OCI-LY1 (cell line): Measurements from ENCODE around the gene SRRD.

Experiments
- H2AFZ ChIP-seq: fragments of 200-600 bp; sonication (generic), shearing (Covaris generic); 2 replicates; pipeline ENCODE4 v1.6.0; 2014; ENCODE audit warnings: antibody characterized with exemption, mild to moderate bottlenecking, low read length
- H3F3A ChIP-seq: fragments of 200-600 bp; sonication (generic), shearing (Covaris generic); 2 replicates; pipeline ENCODE4 v1.6.0; 2014; ENCODE audit warnings: mild to moderate bottlenecking, antibody characterized with exemption, low read length, moderate library complexity; ENCODE audit not compliant: insufficient read depth
- H3K27ac ChIP-seq: fragments of 200-600 bp; sonication (generic); 2 replicates; pipeline ENCODE4 v1.5.1; 2014; ENCODE audit warnings: low read length, mixed run types, mild to moderate bottlenecking, low read depth; ENCODE audit not compliant: poor library complexity, severe bottlenecking
- H3K27me3 ChIP-seq: fragments of 200-600 bp; sonication (generic); 2 replicates; pipeline ENCODE4 v1.6.0; 2014; ENCODE audit warnings: antibody characterized with exemption, mild to moderate bottlenecking, low read length, moderate library complexity; ENCODE audit not compliant: insufficient read depth
- H3K36me3 ChIP-seq: fragments of 200-600 bp; sonication (generic); 2 replicates; pipeline ENCODE4 v1.6.1; 2014; ENCODE audit warnings: mild to moderate bottlenecking, antibody characterized with exemption, low read length, moderate library complexity, mixed read lengths; ENCODE audit not compliant: insufficient read depth
- H3K4me1 ChIP-seq: fragments of 200-600 bp; sonication (generic); 2 replicates; pipeline ENCODE4 v1.5.1; 2014; ENCODE audit warnings: mild to moderate bottlenecking, low read length, moderate library complexity; ENCODE audit not compliant: insufficient read depth, severe bottlenecking
- H3K4me2 ChIP-seq: fragments of 200-600 bp; sonication (generic), shearing (Covaris generic); 2 replicates; pipeline ENCODE4 v1.6.1; 2014; ENCODE audit warnings: low read length
- H3K4me3 ChIP-seq: fragments of 200-600 bp; sonication (generic); 2 replicates; pipeline ENCODE4 v1.5.1; 2014; ENCODE audit warnings: low read length, low read depth, mild to moderate bottlenecking, mixed read lengths; ENCODE audit not compliant: poor library complexity, severe bottlenecking
- H3K79me2 ChIP-seq: fragments of 200-600 bp; shearing (Covaris generic); 2 replicates; pipeline ENCODE4 v1.6.1; 2016; ENCODE audit warnings: mixed run types, low read length, mixed read lengths; ENCODE audit not compliant: insufficient read depth
- H3K9ac ChIP-seq: fragments of 200-600 bp; sonication (generic), shearing (Covaris generic); 2 replicates; pipeline ENCODE4 v1.6.1; 2014; ENCODE audit warnings: mild to moderate bottlenecking, low read length, mixed read lengths
- H3K9me2 ChIP-seq: fragments of 200-600 bp; sonication (generic), shearing (Covaris generic); 2 replicates; pipeline ENCODE4 v1.6.1; 2014; ENCODE audit warnings: low read depth, mild to moderate bottlenecking, low read length, mixed read lengths
- H3K9me3 ChIP-seq: fragments of 200-600 bp; shearing (Covaris generic); 2 replicates; pipeline ENCODE4 v1.6.1; 2014; ENCODE audit warnings: low read length, mixed read lengths
- H4K20me1 ChIP-seq: fragments of 200-600 bp; sonication (generic), shearing (Covaris generic); 2 replicates; pipeline ENCODE4 v1.6.0; 2016; ENCODE audit warnings: mild to moderate bottlenecking, low read length; ENCODE audit not compliant: insufficient read depth
- CTCF ChIP-seq: fragments of 200-600 bp; sonication (generic), shearing (Covaris generic); IDR thresholded peaks from 2 replicates; pipeline ENCODE4 v1.5.1; 2017; ENCODE audit warnings: mild to moderate bottlenecking, antibody characterized with exemption, low read length, moderate library complexity, mixed read lengths
- EZH2 ChIP-seq: fragments of 200-600 bp; sonication (generic), shearing (Covaris generic); IDR thresholded peaks from 2 replicates; pipeline ENCODE4 v1.8.0; 2017; ENCODE audit warnings: borderline replicate concordance, mixed run types, mild to moderate bottlenecking, antibody characterized with exemption, low read length, moderate library complexity, mixed read lengths

Gene SRRD

GRCh38 chr22:26522012-26522411, 38.3 kb downstream of the SRRD start:
- no peak overlapping the region for H3K4me2 ChIP-seq
- H3K4me1 ChIP-seq: peaks cover 12% of the 10 kb centered on the region
- H3K27me3 ChIP-seq: no peaks in the 10 kb centered on the region
- H3K27ac ChIP-seq: no peak overlapping the region
- H3K9me2 ChIP-seq: no peaks in the 10 kb centered on the region
- H3K9ac ChIP-seq: no peak overlapping the region
- peaks cover 41% of the 10 kb centered on the region for H3K36me3 ChIP-seq
- no peaks in the 10 kb centered on the region for H4K20me1 ChIP-seq
- H2AFZ ChIP-seq: no peak overlapping the region
- no peaks in the 10 kb centered on the region for H3F3A ChIP-seq
- no peak for TF ChIP-seq EZH2
- TF ChIP-seq CTCF: no peak
- no peak overlapping the region for H3K4me3 ChIP-seq
- H3K79me2 ChIP-seq: no peaks in the 10 kb centered on the region
- H3K9me3 ChIP-seq: no peaks in the 10 kb centered on the region

- Histone ChIP-seq H3K4me2 (no peak overlapping the region), H3K79me2 (no peaks in the 10 kb centered on the region), H3K9ac (no peak overlapping the region), H3K9me3 (no peaks in the 10 kb centered on the region), H3K9me2 (no peaks in the 10 kb centered on the region), H4K20me1 (no peaks in the 10 kb centered on the region), H3K27me3 (no peaks in the 10 kb centered on the region), H3K4me1 (peaks cover 17% of the 10 kb centered on the region), H3K27ac (no peak overlapping the region), H2AFZ (no peak overlapping the region), H3K36me3 (peaks cover 47% of the 10 kb centered on the region), H3F3A (no peaks in the 10 kb centered on the region), H3K4me3 (no peak overlapping the region)
- no peak for TF ChIP-seq CTCF
- no peak for TF ChIP-seq EZH2
Measured at GRCh38 chr22:26522592-26522991, 38.9 kb downstream of the SRRD start.

- TF ChIP-seq CTCF (no peak), EZH2 (no peak)
Measured at GRCh38 chr22:26524870-26525269, 41.2 kb downstream of the SRRD start.

More at GRCh38 chr22:26524870-26525269, 41.2 kb downstream of the SRRD start:
- H3K9me2 ChIP-seq: no peaks in the 10 kb centered on the region
- H3K4me2 ChIP-seq: no peak overlapping the region; the same call in 1 of the 2 replicates
- H3K9me3 ChIP-seq: no peaks in the 10 kb centered on the region
- no peaks in the 10 kb centered on the region for H3F3A ChIP-seq
- H3K79me2 ChIP-seq: no peaks in the 10 kb centered on the region
- peaks cover 25% of the 10 kb centered on the region for H3K4me1 ChIP-seq
- H3K9ac ChIP-seq: no peak overlapping the region; the same call in 1 of the 2 replicates
- H3K27ac ChIP-seq: peak overlapping the region; percentile 85
- H3K4me3 ChIP-seq: no peak overlapping the region
- no peak overlapping the region for H2AFZ ChIP-seq
- no peaks in the 10 kb centered on the region for H4K20me1 ChIP-seq
- H3K27me3 ChIP-seq: no peaks in the 10 kb centered on the region
- peaks cover 63% of the 10 kb centered on the region for H3K36me3 ChIP-seq
